ENCODE measurements around the gene RAB36.

RAB36 gene

GRCh38 chr22:23137905-23138561 lies 7.2 kb upstream of the RAB36 start:
- no peak for DNase-seq (ENCODE audit: low read depth)

GRCh38 chr22:23138584-23139435 lies 6.5 kb upstream of the RAB36 start:
- no peak for DNase-seq (ENCODE audit: low read depth)

- no peak for DNase-seq (ENCODE audit: low read depth)
These were observed 4.9 kb upstream of the RAB36 start for GRCh38 chr22:23140385-23140784.

GRCh38 chr22:23142546-23143105 lies 2.7 kb upstream of the RAB36 start:
- DNase-seq (ENCODE audit: low read depth), result no peak

- no peak for DNase-seq (ENCODE audit: low read depth)
These were observed 2.2 kb upstream of the RAB36 start for GRCh38 chr22:23143119-23143518.

- no peak for DNase-seq (ENCODE audit: low read depth)
These were observed 845 bp upstream of the RAB36 start for GRCh38 chr22:23144432-23144831.

- DNase-seq (ENCODE audit: low read depth), result no peak
These were observed 697 bp downstream of the RAB36 start for GRCh38 chr22:23145878-23146470.

GRCh38 chr22:23146478-23147205 lies 1.4 kb downstream of the RAB36 start:
- DNase-seq (ENCODE audit: low read depth), result no peak

GRCh38 chr22:23147617-23148387 lies 2.5 kb downstream of the RAB36 start:
- DNase-seq (ENCODE audit: low read depth), result no peak

- no peak for DNase-seq (ENCODE audit: low read depth)
These were observed 4.5 kb downstream of the RAB36 start for GRCh38 chr22:23149743-23150238.

GRCh38 chr22:23150762-23151161 lies 5.5 kb downstream of the RAB36 start:
- DNase-seq (ENCODE audit: low read depth), result no peak

GRCh38 chr22:23151827-23152226 lies 6.5 kb downstream of the RAB36 start:
- no peak for DNase-seq (ENCODE audit: low read depth)

GRCh38 chr22:23152238-23153114 lies 7.2 kb downstream of the RAB36 start:
- DNase-seq (ENCODE audit: low read depth), result no peak

GRCh38 chr22:23153994-23154393 lies 8.7 kb downstream of the RAB36 start:
- no peak for DNase-seq (ENCODE audit: low read depth)

GRCh38 chr22:23154461-23154860 lies 9.2 kb downstream of the RAB36 start:
- no peak for DNase-seq (ENCODE audit: low read depth)

GRCh38 chr22:23155143-23155542 lies 9.9 kb downstream of the RAB36 start:
- no peak for DNase-seq (ENCODE audit: low read depth)

GRCh38 chr22:23155831-23156230 lies 10.6 kb downstream of the RAB36 start:
- DNase-seq (ENCODE audit: low read depth), result no peak

- DNase-seq (ENCODE audit: low read depth), result no peak
These were observed 11.0 kb downstream of the RAB36 start for GRCh38 chr22:23156286-23156685.

GRCh38 chr22:23157560-23158515 lies 12.6 kb downstream of the RAB36 start:
- no peak for DNase-seq (ENCODE audit: low read depth)
